ENCODE results near the gene ANO8. TPM values are rescaled to one million over a fixed set of nuclear protein-coding genes. Genes with fewer than 3 reads are reported as not detected.
A peak's percentile ranks its signal among the peaks of the same experiment; 100 is the strongest.

ANO8 gene
- total and polyA plus RNA-seq, 2 of the 13 experiments (the other 11 are each of a cell fraction or from before 2014, with no cell fraction given): 1.8 to 3.5 TPM

DNA sequence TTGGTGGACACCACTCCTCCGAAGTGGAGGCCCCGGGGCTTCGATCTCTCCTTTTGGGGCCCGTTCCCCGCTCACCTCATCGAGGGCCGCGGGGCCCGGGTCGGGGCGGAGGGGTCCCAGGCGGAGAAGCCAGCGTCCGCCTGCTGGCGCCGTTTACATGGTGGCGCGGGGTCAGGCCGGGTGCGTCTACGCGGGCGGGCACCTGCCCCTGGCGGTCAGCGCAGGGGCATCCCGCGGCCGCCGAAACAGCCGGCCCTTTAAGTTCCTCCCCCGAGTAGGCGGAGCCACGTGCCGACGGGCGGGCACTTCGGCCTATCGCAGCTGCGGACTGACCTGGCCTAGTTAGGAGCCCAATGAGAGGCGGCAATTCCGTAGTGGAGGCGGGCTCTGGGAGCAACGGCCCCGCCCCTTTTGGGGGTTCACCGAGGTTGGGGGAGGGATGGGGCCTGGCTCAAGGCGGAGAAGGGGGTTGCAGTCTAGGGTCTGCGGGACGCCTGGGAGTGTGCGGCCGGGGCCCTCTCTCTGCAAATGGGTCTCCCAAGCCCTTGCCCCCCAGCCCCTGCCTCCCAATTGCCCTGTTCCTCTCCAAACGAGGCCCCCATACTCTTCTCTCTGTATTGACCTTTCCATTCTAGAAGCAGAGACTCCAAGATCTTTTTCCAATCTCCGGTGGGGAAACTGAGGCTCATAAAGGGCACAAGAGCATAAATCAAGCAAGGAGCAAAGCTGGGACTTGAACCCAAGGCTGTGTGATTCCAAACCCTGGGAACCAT, 31.3 kb downstream of the ANO8 start, which contains the start of gene ABHD8 (continued):
- TF ChIP-seq DDIT3 (CRISPR knock-in tag; IDR thresholded peaks at IDR 0.05) (no peak), NR2F6 (IDR thresholded peaks at IDR 0.05) (no peak; the same call in 1 of the 2 replicates), NR2F6 (CRISPR knock-in tag; IDR thresholded peaks at IDR 0.05) (peak; percentile 70; the same call in 1 of the 2 replicates), NR2C2 (CRISPR knock-in tag; IDR thresholded peaks at IDR 0.05; ENCODE audit: borderline replicate concordance) (peak; percentile 65), ZFP90 (CRISPR knock-in tag; IDR thresholded peaks at IDR 0.05; ENCODE audit: borderline replicate concordance) (no peak), GATAD2A (CRISPR knock-in tag; IDR thresholded peaks at IDR 0.05) (peak; percentile 22; the same call in 1 of the 2 replicates), HDAC1 (CRISPR knock-in tag; IDR thresholded peaks at IDR 0.05) (peak; percentile 64), RXRA (CRISPR knock-in tag; IDR thresholded peaks at IDR 0.05) (peak; percentile 95), SOX13 (IDR thresholded peaks at IDR 0.05) (no peak), SOX13 (CRISPR knock-in tag; conservative IDR thresholded peaks at IDR 0.05 in 1 of 2, IDR thresholded peaks at IDR 0.05 in 1 of 2) (0 out of 4 replicates have a peak, but pooled peaks of 1 of the 2 experiments have one; percentile 14), ZBTB42 (CRISPR knock-in tag; IDR thresholded peaks at IDR 0.05) (0 out of 2 replicates have a peak, but pooled peaks have one; percentile 38), NCOA1 (CRISPR knock-in tag; IDR thresholded peaks at IDR 0.05) (no peak), ZBTB43 (CRISPR knock-in tag; conservative IDR thresholded peaks at IDR 0.05) (peak; percentile 27; the same call in 1 of the 2 replicates), ZBTB39 (CRISPR knock-in tag; IDR thresholded peaks at IDR 0.05) (no peak), HNRNPUL1 (IDR thresholded peaks at IDR 0.05; ENCODE audit: low read depth, low read length) (0 out of 2 replicates have a peak, but pooled peaks have one; percentile 32), MIXL1 (CRISPR knock-in tag; IDR thresholded peaks at IDR 0.05) (no peak), ZNF280D (CRISPR knock-in tag; IDR thresholded peaks at IDR 0.05) (no peak), KDM6A (CRISPR knock-in tag; IDR thresholded peaks at IDR 0.05; ENCODE audit: low read depth) (no peak)
- TF ChIP-seq, protein P1, sequence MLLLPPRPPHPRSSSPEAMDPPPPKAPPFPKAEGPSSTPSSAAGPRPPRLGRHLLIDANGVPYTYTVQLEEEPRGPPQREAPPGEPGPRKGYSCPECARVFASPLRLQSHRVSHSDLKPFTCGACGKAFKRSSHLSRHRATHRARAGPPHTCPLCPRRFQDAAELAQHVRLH (CRISPR knock-in tag; IDR thresholded peaks at IDR 0.05; ENCODE audit: borderline replicate concordance, low read depth): no peak
- TF ChIP-seq, protein P2, sequence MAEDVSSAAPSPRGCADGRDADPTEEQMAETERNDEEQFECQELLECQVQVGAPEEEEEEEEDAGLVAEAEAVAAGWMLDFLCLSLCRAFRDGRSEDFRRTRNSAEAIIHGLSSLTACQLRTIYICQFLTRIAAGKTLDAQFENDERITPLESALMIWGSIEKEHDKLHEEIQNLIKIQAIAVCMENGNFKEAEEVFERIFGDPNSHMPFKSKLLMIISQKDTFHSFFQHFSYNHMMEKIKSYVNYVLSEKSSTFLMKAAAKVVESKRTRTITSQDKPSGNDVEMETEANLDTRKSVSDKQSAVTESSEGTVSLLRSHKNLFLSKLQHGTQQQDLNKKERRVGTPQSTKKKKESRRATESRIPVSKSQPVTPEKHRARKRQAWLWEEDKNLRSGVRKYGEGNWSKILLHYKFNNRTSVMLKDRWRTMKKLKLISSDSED (CRISPR knock-in tag; IDR thresholded peaks at IDR 0.05): no peak
